Peyer's patch (tissue), 4 donors: ENCODE measurements around the gene ITPR1.

Experiments used
- POLR2A ChIP-seq, 2 donors: fragments of 450-650 bp; IDR thresholded peaks; one replicate each; pipeline ENCODE4 v1.5.1; 2017; ENCODE audit warnings: antibody characterized with exemption in 2 of 2, mild to moderate bottlenecking in 2 of 2, moderate library complexity in 2 of 2
- TF ChIP-seq, protein P1 (sequence below), 6 experiments: fragments of 450-650 bp in 4 of 6; fragments of 200-600 bp in 2 of 6; sonication (generic) in 1 of 6; IDR thresholded peaks; one replicate each; pipeline ENCODE4 v1.5.1; 2017 to 2019; ENCODE audit warnings: antibody characterized with exemption in 6 of 6, mild to moderate bottlenecking in 3 of 6, moderate library complexity in 1 of 6

DNA sequence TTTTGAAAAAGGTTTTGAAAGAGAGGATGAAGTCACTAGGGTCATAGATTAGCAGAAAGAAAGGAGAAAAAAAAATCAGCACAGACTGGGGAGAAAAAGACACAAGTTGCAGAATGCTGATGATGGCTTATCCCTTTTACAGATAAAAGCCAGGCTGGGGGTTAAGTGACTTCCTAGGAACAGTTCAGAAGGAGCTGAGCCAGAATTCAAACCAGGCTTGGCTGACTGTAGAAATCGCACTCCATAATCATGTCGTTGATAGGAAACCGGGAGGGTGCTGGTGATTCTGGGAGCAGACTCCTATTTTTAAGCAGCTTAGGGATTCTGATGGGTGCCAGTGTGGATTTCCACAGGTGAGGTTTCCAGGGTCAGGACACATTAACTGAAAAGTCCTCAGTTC lies 326.6 kb downstream of the ITPR1 start:
- TF ChIP-seq, protein P1, sequence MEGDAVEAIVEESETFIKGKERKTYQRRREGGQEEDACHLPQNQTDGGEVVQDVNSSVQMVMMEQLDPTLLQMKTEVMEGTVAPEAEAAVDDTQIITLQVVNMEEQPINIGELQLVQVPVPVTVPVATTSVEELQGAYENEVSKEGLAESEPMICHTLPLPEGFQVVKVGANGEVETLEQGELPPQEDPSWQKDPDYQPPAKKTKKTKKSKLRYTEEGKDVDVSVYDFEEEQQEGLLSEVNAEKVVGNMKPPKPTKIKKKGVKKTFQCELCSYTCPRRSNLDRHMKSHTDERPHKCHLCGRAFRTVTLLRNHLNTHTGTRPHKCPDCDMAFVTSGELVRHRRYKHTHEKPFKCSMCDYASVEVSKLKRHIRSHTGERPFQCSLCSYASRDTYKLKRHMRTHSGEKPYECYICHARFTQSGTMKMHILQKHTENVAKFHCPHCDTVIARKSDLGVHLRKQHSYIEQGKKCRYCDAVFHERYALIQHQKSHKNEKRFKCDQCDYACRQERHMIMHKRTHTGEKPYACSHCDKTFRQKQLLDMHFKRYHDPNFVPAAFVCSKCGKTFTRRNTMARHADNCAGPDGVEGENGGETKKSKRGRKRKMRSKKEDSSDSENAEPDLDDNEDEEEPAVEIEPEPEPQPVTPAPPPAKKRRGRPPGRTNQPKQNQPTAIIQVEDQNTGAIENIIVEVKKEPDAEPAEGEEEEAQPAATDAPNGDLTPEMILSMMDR (IDR thresholded peaks at IDR 0.05), result no peak
- no peak for TF ChIP-seq POLR2A (IDR thresholded peaks at IDR 0.05)
